Activated CD8-positive, alpha-beta T cell treated with anti-CD3 and anti-CD28 coated beads for 36 hours (primary cell): Measurements from ENCODE around the gene MYH11. TPM values are rescaled to one million over a fixed set of nuclear protein-coding genes. Genes with fewer than 3 reads are reported as not detected.

Source experiments
- ATAC-seq: fragments of 200-7000 bp; cut with Tn5 transposase; one replicate; pipeline ENCODE4 v1.10.0; 2021; ENCODE audit warnings: mild to moderate bottlenecking, moderate library complexity
- CTCF ChIA-PET: fragments of 350-600 bp; sonication (Branson Sonifier 250); formaldehyde crosslinking; loops from one replicate; lab custom pipeline; 2021; ENCODE audit warnings: antibody characterized with exemption; lab: Charles Lee
- POLR2A ChIA-PET: fragments of 350-600 bp; sonication (Branson Sonifier 250); formaldehyde crosslinking; loops from one replicate; lab custom pipeline; 2021; ENCODE audit warnings: antibody characterized with exemption; lab: Charles Lee
- DNase-seq: peaks from one replicate; pipeline ENCODE4 v3.0.0-alpha.2; 2020
- H3K27ac Mint-ChIP-seq: one replicate; pipeline ENCODE4 v1.8.0; 2021; ENCODE audit warnings: mild to moderate bottlenecking, mixed read lengths
- H3K27me3 Mint-ChIP-seq: one replicate; pipeline ENCODE4 v1.8.0; 2021; ENCODE audit warnings: mixed read lengths
- H3K36me3 Mint-ChIP-seq: one replicate; pipeline ENCODE4 v1.8.0; 2021; ENCODE audit warnings: low read depth, mixed read lengths
- H3K4me1 Mint-ChIP-seq: one replicate; pipeline ENCODE4 v1.8.0; 2021; ENCODE audit warnings: low read depth, mixed read lengths
- H3K4me3 Mint-ChIP-seq: one replicate; pipeline ENCODE4 v1.8.0; 2021; ENCODE audit warnings: mild to moderate bottlenecking, moderate library complexity, mixed read lengths
- H3K9me3 Mint-ChIP-seq: one replicate; pipeline ENCODE4 v1.8.0; 2021; ENCODE audit warnings: mixed read lengths
- CTCF ChIP-seq: fragments of 200-600 bp; IDR thresholded peaks from one replicate; pipeline ENCODE4 v1.8.0; 2022; ENCODE audit warnings: antibody characterized with exemption, mild to moderate bottlenecking
- intact Hi-C: fragments of 100-400 bp; cut with micrococcal nuclease; formaldehyde crosslinking; loops from one replicate; pipeline ENCODE4 v1.10.0; 2022
- total RNA-seq, 2 experiments: library from RNA; stranded (reverse); gene quantifications; one replicate each; pipeline ENCODE4 v1.2.3, GENCODE V29; 2021

Gene MYH11
- total RNA-seq, 2 experiments from 2014 or later: not detected

GRCh38 chr16:15752717-15753488 is 103.9 kb downstream of the MYH11 start:
- ChIA-PET CTCF (no interaction called here), POLR2A (no interaction called here)
- no peak overlapping the region for H3K27ac Mint-ChIP-seq
- intact Hi-C loops: no loop called here
- H3K9me3 Mint-ChIP-seq: no peaks in the 10 kb centered on the region
- H3K4me3 Mint-ChIP-seq: no peak overlapping the region
- H3K4me1 Mint-ChIP-seq: peaks cover 4% of the 10 kb centered on the region
- TF ChIP-seq CTCF: no peak
- H3K36me3 Mint-ChIP-seq: no peaks in the 10 kb centered on the region
- DNase-seq (no peak), ATAC-seq (no peak)
- no peaks in the 10 kb centered on the region for H3K27me3 Mint-ChIP-seq

- POLR2A ChIA-PET: no interaction called here
- ATAC-seq (no peak), DNase-seq (no peak)
- CTCF ChIA-PET: no interaction called here
- Mint-ChIP-seq H3K9me3 (no peaks in the 10 kb centered on the region), H3K27me3 (no peaks in the 10 kb centered on the region), H3K4me3 (no peak overlapping the region), H3K27ac (no peak overlapping the region), H3K4me1 (no peaks in the 10 kb centered on the region), H3K36me3 (no peaks in the 10 kb centered on the region)
- no peak for TF ChIP-seq CTCF
- intact Hi-C loops: no loop called here
Measured at GRCh38 chr16:15751940-15752339, 104.9 kb downstream of the MYH11 start.

- ChIA-PET POLR2A (no interaction called here), CTCF (no interaction called here)
- no peak overlapping the region for H3K4me3 Mint-ChIP-seq
- no peaks in the 10 kb centered on the region for H3K4me1 Mint-ChIP-seq
- DNase-seq (no peak), ATAC-seq (no peak)
- no peaks in the 10 kb centered on the region for H3K9me3 Mint-ChIP-seq
- H3K36me3 Mint-ChIP-seq: no peaks in the 10 kb centered on the region
- intact Hi-C loops: no loop called here
- no peaks in the 10 kb centered on the region for H3K27me3 Mint-ChIP-seq
- no peak for TF ChIP-seq CTCF
- no peak overlapping the region for H3K27ac Mint-ChIP-seq
Measured at GRCh38 chr16:15749985-15750384, 106.8 kb downstream of the MYH11 start.

GRCh38 chr16:15749371-15749770 is 107.5 kb downstream of the MYH11 start:
- Mint-ChIP-seq H3K27me3 (no peaks in the 10 kb centered on the region), H3K9me3 (no peaks in the 10 kb centered on the region), H3K36me3 (no peaks in the 10 kb centered on the region), H3K4me3 (no peak overlapping the region), H3K27ac (no peak overlapping the region), H3K4me1 (no peaks in the 10 kb centered on the region)
- TF ChIP-seq CTCF: no peak
- POLR2A ChIA-PET: no interaction called here
- ATAC-seq (no peak), DNase-seq (no peak)
- intact Hi-C loops: no loop called here
- CTCF ChIA-PET: interaction anchor here (2.0 kb wide), 1 partner anchor 12 kb away, joined by 4 read pairs; no protein-coding TSS in a partner anchor

GRCh38 chr16:15748654-15749053 is 108.2 kb downstream of the MYH11 start:
- TF ChIP-seq CTCF: no peak
- no peaks in the 10 kb centered on the region for H3K36me3 Mint-ChIP-seq
- no peak for ATAC-seq
- CTCF ChIA-PET: interaction anchor here (2.0 kb wide), 1 partner anchor 12 kb away, joined by 4 read pairs; no protein-coding TSS in a partner anchor
- intact Hi-C loops: no loop called here
- no peaks in the 10 kb centered on the region for H3K27me3 Mint-ChIP-seq
- H3K27ac Mint-ChIP-seq: no peak overlapping the region
- POLR2A ChIA-PET: no interaction called here
- no peaks in the 10 kb centered on the region for H3K9me3 Mint-ChIP-seq
- H3K4me3 Mint-ChIP-seq: no peak overlapping the region
- no peak for DNase-seq
- H3K4me1 Mint-ChIP-seq: no peaks in the 10 kb centered on the region
